GM12801 (cell line): ENCODE measurements around the gene DAP.

Experiments
- TF ChIP-seq, protein P1 (sequence below): IDR thresholded peaks from one replicate; pipeline ENCODE4 v1.5.1; 2011; ENCODE audit warnings: control low read depth; ENCODE audit not compliant: insufficient read length; ENCODE audit errors: extremely low read depth

DAP gene

DNA sequence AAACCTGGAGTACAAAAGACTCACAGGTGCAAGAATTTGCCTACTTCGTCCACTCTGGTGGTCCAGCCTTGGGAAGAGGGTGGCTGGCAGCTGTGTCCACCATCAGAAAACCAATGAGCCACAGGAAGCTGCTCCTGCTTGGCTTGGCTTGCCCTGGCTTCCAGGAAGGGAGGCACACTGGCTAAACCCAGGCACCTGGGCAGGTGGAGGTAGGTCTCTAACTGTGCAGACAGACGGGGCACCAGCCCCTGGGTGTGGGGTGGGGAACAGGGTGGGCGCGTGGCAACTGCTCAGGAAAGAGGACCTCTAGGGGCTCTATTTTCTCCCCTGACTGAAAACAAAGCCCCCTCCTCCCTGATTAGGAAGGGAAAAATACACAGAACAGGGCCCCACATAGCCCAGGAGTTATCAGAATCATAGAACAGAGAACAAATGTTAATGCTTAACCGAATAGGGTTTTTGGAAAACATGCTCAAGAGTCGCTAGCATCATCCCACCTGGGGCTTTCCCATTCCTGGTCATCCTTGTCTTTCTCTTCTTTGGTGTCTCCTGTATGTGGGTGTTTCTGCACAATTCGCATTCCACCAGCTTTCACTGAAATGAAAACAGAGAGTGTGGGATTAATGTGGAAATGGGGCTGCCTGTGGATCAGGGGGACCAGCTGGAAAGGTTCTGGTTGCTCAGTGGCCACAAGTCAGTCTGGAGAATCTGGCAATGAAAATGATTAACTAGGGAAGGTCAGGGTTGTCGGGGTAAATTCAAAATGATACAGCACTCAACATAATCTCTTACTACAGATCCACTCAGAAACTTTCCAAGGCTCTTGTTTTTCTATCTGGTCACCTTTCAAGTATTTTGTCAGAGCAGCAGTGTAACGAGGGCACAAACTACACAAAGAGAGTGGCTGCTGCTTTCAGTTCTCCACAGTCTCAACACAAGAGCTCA lies 13.1 kb downstream of the DAP start:
- TF ChIP-seq, protein P1, sequence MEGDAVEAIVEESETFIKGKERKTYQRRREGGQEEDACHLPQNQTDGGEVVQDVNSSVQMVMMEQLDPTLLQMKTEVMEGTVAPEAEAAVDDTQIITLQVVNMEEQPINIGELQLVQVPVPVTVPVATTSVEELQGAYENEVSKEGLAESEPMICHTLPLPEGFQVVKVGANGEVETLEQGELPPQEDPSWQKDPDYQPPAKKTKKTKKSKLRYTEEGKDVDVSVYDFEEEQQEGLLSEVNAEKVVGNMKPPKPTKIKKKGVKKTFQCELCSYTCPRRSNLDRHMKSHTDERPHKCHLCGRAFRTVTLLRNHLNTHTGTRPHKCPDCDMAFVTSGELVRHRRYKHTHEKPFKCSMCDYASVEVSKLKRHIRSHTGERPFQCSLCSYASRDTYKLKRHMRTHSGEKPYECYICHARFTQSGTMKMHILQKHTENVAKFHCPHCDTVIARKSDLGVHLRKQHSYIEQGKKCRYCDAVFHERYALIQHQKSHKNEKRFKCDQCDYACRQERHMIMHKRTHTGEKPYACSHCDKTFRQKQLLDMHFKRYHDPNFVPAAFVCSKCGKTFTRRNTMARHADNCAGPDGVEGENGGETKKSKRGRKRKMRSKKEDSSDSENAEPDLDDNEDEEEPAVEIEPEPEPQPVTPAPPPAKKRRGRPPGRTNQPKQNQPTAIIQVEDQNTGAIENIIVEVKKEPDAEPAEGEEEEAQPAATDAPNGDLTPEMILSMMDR, result no peak

DNA sequence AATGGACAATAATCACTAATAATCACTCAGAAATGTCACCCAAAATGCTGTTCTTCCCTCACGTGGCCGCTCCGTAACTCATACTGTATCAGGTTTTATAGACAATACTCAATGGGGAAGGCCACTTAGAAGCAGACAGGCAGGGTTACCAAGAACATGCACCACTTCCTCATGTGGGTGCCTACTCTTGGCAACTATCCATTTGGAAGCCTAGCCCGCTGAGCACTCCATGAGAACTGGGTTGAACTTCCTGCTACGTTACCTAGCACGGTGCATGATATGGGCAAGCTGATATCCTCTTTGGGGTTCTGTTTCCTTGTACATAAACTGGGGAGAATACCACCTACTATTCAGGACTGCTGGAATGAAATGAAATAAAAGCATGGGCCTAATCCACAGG lies 14.3 kb downstream of the DAP start:
- TF ChIP-seq, protein P1, result no peak

DNA sequence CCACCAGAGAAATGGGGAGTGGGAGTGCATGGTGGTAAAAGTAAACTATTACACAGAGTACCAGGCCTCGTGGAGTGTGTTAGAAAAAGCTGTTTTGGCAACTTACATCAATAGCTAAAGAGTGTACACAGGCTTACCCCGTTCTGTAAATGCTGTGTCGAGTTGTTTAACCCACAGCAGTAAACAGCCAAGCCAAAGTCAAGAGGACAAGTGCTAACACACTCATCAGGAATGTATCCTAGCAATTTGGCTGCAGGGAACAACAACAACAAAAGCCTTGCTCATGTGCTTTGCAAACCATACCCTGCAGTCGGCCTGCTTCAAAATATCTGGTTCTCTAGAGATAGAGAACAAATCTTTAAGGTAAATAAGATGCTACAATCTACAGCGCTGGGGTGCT lies 15.9 kb downstream of the DAP start:
- TF ChIP-seq, protein P1, result no peak

- TF ChIP-seq, protein P1, result no peak
Observed at GRCh38 chr5:10744681-10745080, 16.4 kb downstream of the DAP start.

DNA sequence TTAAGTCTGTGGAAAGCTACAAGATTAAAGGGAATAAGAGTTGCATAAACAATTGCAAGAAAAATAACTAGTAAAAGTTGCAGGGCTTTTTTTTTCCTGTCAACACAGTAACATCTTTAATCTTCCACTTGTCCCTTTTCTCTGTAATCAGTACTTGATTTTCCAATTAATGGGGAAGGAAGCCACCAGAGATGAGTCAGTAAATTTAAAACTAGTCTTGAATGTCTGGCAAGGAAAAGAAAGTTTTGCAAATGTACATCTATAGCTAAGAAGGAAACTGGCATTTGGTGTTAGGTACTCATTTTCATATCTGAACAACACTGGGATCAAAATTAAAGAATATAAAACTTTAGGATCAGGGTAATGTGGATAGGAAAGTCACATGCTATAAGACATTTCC lies 17.1 kb downstream of the DAP start:
- TF ChIP-seq, protein P1, result no peak

GRCh38 chr5:10743526-10743925 lies 17.5 kb downstream of the DAP start:
- TF ChIP-seq, protein P1, result no peak

- TF ChIP-seq, protein P1, result no peak
Observed at GRCh38 chr5:10741661-10742060, 19.4 kb downstream of the DAP start.
